Measurements from ENCODE around the gene CACNG5. TPM values are rescaled to one million over a fixed set of nuclear protein-coding genes. Genes with fewer than 3 reads are reported as not detected.

Gene CACNG5
- polyA plus RNA-seq, 1 donor from 2014 or later, result not detected

DNA sequence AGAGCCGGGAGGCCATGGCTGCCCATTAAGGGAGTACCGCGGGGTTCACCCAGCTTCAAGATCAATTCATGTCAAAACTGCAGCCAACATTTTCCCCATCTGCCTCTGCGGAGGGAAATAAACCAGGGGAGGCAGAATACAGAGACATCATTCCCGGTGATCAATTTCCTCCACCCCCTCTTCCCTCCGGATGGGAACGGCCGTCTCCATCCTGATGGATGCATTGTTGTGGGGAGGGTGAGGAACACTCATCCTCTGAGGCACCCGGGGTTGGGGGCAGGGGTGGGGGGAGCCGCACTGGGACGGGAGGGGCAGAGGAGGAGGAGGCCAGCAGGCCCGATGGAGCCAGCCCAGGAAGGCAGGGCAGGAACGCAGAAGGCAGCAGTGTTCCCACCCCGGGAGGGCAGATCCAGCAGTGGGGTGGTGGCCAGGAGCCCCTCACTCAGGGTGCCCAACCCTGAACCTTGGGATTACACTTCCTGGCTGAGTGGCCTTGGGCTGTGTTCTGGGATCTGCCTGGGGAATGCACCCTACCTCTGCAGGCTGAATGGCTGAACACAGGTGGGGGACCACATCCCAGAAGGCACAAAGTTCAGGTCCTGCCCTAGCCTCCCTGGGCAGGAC, 14.2 kb downstream of the CACNG5 start:
- H3K79me2 ChIP-seq (replicated peaks; ENCODE audit: insufficient read depth, low read length), result no peaks in the 10 kb centered on the region
- no peaks in the 10 kb centered on the region for H3K36me3 ChIP-seq (ENCODE audit: insufficient read depth, low read length)
- H3K27me3 ChIP-seq (ENCODE audit: insufficient read depth, low read depth, low read length), result no peaks in the 10 kb centered on the region
- H3K9me3 ChIP-seq (ENCODE audit: low read length), result peaks cover 7% of the 10 kb centered on the region
- no peak overlapping the region for H3K9ac ChIP-seq (ENCODE audit: low read length)
- no peak for TF ChIP-seq POLR2AphosphoS5 (IDR thresholded peaks at IDR 0.05)
- TF ChIP-seq, protein P1, sequence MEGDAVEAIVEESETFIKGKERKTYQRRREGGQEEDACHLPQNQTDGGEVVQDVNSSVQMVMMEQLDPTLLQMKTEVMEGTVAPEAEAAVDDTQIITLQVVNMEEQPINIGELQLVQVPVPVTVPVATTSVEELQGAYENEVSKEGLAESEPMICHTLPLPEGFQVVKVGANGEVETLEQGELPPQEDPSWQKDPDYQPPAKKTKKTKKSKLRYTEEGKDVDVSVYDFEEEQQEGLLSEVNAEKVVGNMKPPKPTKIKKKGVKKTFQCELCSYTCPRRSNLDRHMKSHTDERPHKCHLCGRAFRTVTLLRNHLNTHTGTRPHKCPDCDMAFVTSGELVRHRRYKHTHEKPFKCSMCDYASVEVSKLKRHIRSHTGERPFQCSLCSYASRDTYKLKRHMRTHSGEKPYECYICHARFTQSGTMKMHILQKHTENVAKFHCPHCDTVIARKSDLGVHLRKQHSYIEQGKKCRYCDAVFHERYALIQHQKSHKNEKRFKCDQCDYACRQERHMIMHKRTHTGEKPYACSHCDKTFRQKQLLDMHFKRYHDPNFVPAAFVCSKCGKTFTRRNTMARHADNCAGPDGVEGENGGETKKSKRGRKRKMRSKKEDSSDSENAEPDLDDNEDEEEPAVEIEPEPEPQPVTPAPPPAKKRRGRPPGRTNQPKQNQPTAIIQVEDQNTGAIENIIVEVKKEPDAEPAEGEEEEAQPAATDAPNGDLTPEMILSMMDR (IDR thresholded peaks at IDR 0.05; ENCODE audit: poor library complexity, severe bottlenecking), result no peak
- no peak for TF ChIP-seq MXI1 (conservative IDR thresholded peaks at IDR 0.05; ENCODE audit: poor library complexity, severe bottlenecking)
- TF ChIP-seq EZH2 (IDR thresholded peaks at IDR 0.05; ENCODE audit: borderline replicate concordance, insufficient read depth, low read length, poor library complexity, severe bottlenecking), result no peak
- no peak for TF ChIP-seq RAD21 (conservative IDR thresholded peaks at IDR 0.05)
- no peak for TF ChIP-seq SMC3 (conservative IDR thresholded peaks at IDR 0.05; ENCODE audit: poor library complexity)
- no peak for TF ChIP-seq EP300 (conservative IDR thresholded peaks at IDR 0.05; ENCODE audit: poor library complexity, severe bottlenecking)
- TF ChIP-seq, protein P2, sequence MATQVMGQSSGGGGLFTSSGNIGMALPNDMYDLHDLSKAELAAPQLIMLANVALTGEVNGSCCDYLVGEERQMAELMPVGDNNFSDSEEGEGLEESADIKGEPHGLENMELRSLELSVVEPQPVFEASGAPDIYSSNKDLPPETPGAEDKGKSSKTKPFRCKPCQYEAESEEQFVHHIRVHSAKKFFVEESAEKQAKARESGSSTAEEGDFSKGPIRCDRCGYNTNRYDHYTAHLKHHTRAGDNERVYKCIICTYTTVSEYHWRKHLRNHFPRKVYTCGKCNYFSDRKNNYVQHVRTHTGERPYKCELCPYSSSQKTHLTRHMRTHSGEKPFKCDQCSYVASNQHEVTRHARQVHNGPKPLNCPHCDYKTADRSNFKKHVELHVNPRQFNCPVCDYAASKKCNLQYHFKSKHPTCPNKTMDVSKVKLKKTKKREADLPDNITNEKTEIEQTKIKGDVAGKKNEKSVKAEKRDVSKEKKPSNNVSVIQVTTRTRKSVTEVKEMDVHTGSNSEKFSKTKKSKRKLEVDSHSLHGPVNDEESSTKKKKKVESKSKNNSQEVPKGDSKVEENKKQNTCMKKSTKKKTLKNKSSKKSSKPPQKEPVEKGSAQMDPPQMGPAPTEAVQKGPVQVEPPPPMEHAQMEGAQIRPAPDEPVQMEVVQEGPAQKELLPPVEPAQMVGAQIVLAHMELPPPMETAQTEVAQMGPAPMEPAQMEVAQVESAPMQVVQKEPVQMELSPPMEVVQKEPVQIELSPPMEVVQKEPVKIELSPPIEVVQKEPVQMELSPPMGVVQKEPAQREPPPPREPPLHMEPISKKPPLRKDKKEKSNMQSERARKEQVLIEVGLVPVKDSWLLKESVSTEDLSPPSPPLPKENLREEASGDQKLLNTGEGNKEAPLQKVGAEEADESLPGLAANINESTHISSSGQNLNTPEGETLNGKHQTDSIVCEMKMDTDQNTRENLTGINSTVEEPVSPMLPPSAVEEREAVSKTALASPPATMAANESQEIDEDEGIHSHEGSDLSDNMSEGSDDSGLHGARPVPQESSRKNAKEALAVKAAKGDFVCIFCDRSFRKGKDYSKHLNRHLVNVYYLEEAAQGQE (IDR thresholded peaks at IDR 0.05; ENCODE audit: borderline replicate concordance), result no peak
- no peak for TF ChIP-seq TAF1 (IDR thresholded peaks at IDR 0.05; ENCODE audit: low read depth)
- H3F3A ChIP-seq (ENCODE audit: insufficient read depth, low read length, poor library complexity, severe bottlenecking), result no peaks in the 10 kb centered on the region
- no peak overlapping the region for H3K4me2 ChIP-seq (ENCODE audit: low read length)
- no peaks in the 10 kb centered on the region for H4K20me1 ChIP-seq (ENCODE audit: insufficient read depth)
- no peak overlapping the region for H3K4me3 ChIP-seq (ENCODE audit: low read length)
- no peaks in the 10 kb centered on the region for H3K9me2 ChIP-seq (ENCODE audit: insufficient read depth, low read length)
- no peak overlapping the region for H3K27ac ChIP-seq (ENCODE audit: low read length)
- H2AFZ ChIP-seq (ENCODE audit: low read depth, low read length), result no peak overlapping the region

DNA sequence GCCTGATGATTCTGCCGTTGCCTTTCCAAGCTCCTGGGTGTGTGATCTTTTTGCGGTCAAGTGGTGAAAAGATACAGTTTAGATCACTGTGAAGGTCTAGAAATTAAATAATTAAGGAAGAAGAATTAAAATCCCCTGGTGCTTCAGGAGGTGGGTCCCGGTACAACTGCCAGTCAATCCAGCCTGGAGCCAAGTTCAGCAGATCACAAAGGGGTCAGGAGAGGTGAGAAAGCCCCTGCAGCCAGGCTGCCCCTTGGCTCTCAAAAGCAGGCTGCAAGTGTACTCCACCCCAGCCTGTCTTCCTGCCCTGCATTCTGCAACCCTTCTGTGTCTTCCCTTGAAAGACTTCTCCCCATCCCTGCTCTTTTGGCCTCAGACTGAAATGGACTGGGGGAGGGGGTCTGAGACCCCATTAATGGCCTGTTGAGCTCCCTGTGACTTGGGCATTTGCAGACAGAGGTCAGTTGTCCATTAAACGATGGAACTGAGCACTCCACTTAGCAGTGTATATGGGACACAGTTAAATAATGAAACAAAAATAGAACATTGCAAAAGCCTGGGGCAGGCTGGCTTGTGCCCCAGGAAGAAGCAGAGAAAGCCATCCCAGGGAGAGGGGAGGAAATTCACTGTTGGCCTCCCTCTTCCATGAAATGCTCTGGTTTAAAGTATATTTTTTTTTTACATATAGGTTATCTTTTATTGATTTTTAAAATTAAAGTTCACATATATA, 15.1 kb downstream of the CACNG5 start:
- no peaks in the 10 kb centered on the region for H3K36me3 ChIP-seq (ENCODE audit: insufficient read depth, low read length)
- TF ChIP-seq, protein P2 (IDR thresholded peaks at IDR 0.05; ENCODE audit: borderline replicate concordance), result no peak
- TF ChIP-seq POLR2AphosphoS5 (IDR thresholded peaks at IDR 0.05) (no peak), RAD21 (conservative IDR thresholded peaks at IDR 0.05) (no peak), SMC3 (conservative IDR thresholded peaks at IDR 0.05; ENCODE audit: poor library complexity) (no peak), EZH2 (IDR thresholded peaks at IDR 0.05; ENCODE audit: borderline replicate concordance, insufficient read depth, low read length, poor library complexity, severe bottlenecking) (no peak), MXI1 (conservative IDR thresholded peaks at IDR 0.05; ENCODE audit: poor library complexity, severe bottlenecking) (no peak)
- no peak overlapping the region for H3K27ac ChIP-seq (ENCODE audit: low read length)

More for the DNA sequence above, 15.1 kb downstream of the CACNG5 start:
- Histone ChIP-seq H3K4me3 (ENCODE audit: low read length) (no peak overlapping the region), H3K27me3 (ENCODE audit: insufficient read depth, low read depth, low read length) (no peaks in the 10 kb centered on the region), H3F3A (ENCODE audit: insufficient read depth, low read length, poor library complexity, severe bottlenecking) (no peaks in the 10 kb centered on the region), H3K9me3 (ENCODE audit: low read length) (peaks cover 7% of the 10 kb centered on the region), H3K79me2 (replicated peaks; ENCODE audit: insufficient read depth, low read length) (no peaks in the 10 kb centered on the region), H3K9me2 (ENCODE audit: insufficient read depth, low read length) (no peaks in the 10 kb centered on the region), H2AFZ (ENCODE audit: low read depth, low read length) (no peak overlapping the region), H4K20me1 (ENCODE audit: insufficient read depth) (no peaks in the 10 kb centered on the region), H3K4me2 (ENCODE audit: low read length) (no peak overlapping the region), H3K9ac (ENCODE audit: low read length) (no peak overlapping the region)

Measured in neural cell (in vitro differentiated cells).